AG04450 (cell line): ENCODE measurements around the gene SAMD11. TPM values are rescaled to one million over a fixed set of nuclear protein-coding genes. Genes with fewer than 3 reads are reported as not detected.

ENCODE experiments used
- CTCF ChIA-PET: fragments of 300-600, 350-600 bp; formaldehyde crosslinking; extraction: SDS; loops from one replicate; lab custom pipeline; 2022; ENCODE audit warnings: antibody characterized with exemption, inconsistent platforms; lab: Charles Lee
- POLR2A ChIA-PET: fragments of 350-600 bp; formaldehyde crosslinking; extraction: SDS; loops from one replicate; lab custom pipeline; 2021; ENCODE audit warnings: antibody characterized with exemption, inconsistent platforms; lab: Yijun Ruan, JAX
- DNase-seq: peaks from one replicate; pipeline ENCODE4 v3.0.0-alpha.2; 2011; ENCODE audit warnings: low read depth, low spot score
- H3K27ac ChIP-seq: one replicate; pipeline ENCODE4 v1.5.1; 2012; ENCODE audit warnings: low read depth, low read length, control low read depth
- H3K27me3 ChIP-seq: one replicate; pipeline ENCODE4 v1.6.0; 2012; ENCODE audit warnings: low read length; ENCODE audit not compliant: control insufficient read depth, insufficient read depth
- H3K4me3 ChIP-seq: 2 replicates; pipeline ENCODE4 v1.5.1; 2011; ENCODE audit warnings: mild to moderate bottlenecking, low read depth, low read length, control low read depth
- H3K9me3 ChIP-seq: 2 replicates; pipeline ENCODE4 v1.5.1; 2012; ENCODE audit warnings: low read length; ENCODE audit not compliant: control insufficient read depth, insufficient read depth
- polyA plus RNA-seq: library from polyadenylated mRNA; depleted of rRNA; stranded (reverse); fragments of >200 nt; gene quantifications from 2 replicates; pipeline ENCODE4 v1.2.3, GENCODE V29; 2011
- TF ChIP-seq, protein P1 (sequence below): IDR thresholded peaks from 2 replicates; pipeline ENCODE4 v1.5.1; 2011; ENCODE audit warnings: low read depth, low read length, control low read depth, inconsistent platforms

Gene SAMD11
- polyA plus RNA-seq, 1 experiment, result 1.6 TPM

DNA sequence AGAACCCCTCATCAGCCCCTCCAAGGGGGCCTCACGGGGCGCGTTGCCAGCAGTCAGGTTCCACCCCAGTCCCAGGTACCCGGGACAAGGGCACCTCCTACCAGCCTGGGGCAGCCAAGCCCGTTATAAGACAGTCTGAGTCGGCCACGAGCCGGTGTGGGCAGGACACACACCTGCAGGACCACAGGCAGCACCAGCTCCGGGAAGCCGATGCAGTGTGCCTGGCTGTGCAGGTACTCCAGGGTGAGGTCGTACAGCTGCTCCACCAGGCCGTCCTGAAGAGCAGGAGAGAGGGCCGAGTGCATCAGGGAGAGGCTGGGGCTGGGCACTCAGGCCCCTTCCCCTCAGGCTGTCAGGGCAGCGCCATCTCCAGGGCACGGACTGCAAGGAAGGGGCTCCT, 24.2 kb downstream of the SAMD11 start:
- TF ChIP-seq, protein P1, sequence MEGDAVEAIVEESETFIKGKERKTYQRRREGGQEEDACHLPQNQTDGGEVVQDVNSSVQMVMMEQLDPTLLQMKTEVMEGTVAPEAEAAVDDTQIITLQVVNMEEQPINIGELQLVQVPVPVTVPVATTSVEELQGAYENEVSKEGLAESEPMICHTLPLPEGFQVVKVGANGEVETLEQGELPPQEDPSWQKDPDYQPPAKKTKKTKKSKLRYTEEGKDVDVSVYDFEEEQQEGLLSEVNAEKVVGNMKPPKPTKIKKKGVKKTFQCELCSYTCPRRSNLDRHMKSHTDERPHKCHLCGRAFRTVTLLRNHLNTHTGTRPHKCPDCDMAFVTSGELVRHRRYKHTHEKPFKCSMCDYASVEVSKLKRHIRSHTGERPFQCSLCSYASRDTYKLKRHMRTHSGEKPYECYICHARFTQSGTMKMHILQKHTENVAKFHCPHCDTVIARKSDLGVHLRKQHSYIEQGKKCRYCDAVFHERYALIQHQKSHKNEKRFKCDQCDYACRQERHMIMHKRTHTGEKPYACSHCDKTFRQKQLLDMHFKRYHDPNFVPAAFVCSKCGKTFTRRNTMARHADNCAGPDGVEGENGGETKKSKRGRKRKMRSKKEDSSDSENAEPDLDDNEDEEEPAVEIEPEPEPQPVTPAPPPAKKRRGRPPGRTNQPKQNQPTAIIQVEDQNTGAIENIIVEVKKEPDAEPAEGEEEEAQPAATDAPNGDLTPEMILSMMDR, result no peak
- Histone ChIP-seq H3K4me3 (no peak overlapping the region), H3K27me3 (no peaks in the 10 kb centered on the region), H3K27ac (no peak overlapping the region), H3K9me3 (no peaks in the 10 kb centered on the region; the same call in 1 of the 2 replicates)
- no peak for DNase-seq
- ChIA-PET CTCF (no interaction called here), POLR2A (no interaction called here)

DNA sequence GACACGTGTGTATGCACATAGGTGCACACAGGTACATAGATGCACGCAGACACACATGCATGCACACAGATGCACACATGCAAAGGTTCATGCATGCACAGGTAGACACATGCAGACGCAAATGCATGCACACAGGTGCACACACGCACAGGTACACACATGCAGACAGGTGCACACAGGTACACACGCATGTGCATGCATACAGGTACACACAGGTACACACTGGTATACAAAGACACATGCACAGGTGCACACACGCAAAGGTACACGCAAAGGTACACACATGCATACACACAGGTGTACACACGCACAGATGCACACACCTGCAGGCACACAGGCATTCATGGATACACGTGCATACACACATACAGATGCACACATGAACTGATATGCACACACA, 26.5 kb downstream of the SAMD11 start:
- ChIA-PET POLR2A (no interaction called here), CTCF (no interaction called here)
- no peaks in the 10 kb centered on the region for H3K27me3 ChIP-seq
- TF ChIP-seq, protein P1, result no peak
- no peak overlapping the region for H3K27ac ChIP-seq
- H3K9me3 ChIP-seq, result no peaks in the 10 kb centered on the region; the same call in 1 of the 2 replicates
- H3K4me3 ChIP-seq, result no peak overlapping the region
- no peak for DNase-seq

DNA sequence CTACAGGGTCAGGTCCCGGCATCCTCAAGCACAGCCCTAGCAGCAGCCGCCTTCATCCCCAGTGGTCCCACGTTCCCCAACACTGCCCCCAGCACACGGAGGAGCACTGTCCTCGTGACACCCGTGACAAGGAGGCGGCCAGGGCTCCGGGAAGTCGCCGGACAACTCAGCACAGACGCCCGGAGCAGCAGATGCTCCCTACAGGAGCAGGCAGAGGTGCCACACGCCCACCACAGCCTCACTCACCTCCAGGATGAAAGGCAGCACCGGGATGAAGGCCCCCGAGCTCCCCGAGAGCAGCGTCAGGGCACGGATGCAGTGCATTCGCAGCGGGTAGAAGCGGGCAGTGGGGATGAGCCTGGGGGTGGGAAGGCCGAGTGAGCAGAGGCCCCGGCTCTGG, 27.2 kb downstream of the SAMD11 start:
- H3K27me3 ChIP-seq, result no peaks in the 10 kb centered on the region
- H3K4me3 ChIP-seq, result no peak overlapping the region
- no peak overlapping the region for H3K27ac ChIP-seq
- H3K9me3 ChIP-seq, result no peaks in the 10 kb centered on the region; the same call in 1 of the 2 replicates
- DNase-seq, result no peak
- ChIA-PET CTCF (interaction anchor here (2.0 kb wide), 1 partner anchor 46 kb away, joined by 12 read pairs; no protein-coding TSS in a partner anchor), POLR2A (no interaction called here)
- TF ChIP-seq, protein P1, result no peak

DNA sequence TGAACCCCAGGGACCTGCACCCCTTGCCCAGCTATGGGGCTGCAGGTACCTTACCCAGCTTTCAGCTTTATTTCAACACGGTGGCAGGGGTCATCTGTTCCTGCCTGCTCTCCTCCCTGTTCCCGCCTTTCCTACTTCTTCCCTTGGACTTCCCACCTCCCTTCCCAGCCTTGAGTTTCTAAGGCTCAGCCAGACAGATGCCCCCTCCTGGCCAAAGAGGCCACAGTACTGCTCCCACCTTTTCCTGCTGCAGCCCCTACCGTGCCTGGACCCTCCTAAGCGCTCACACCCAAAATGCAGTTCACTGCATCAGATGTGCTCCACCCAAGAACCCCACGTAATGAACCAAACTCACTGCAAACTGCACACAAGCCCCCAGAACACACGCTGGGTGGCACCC, 27.6 kb downstream of the SAMD11 start:
- Histone ChIP-seq H3K9me3 (no peaks in the 10 kb centered on the region; the same call in 1 of the 2 replicates), H3K27me3 (no peaks in the 10 kb centered on the region), H3K27ac (no peak overlapping the region), H3K4me3 (no peak overlapping the region)
- TF ChIP-seq, protein P1, result peak; percentile 55
- POLR2A ChIA-PET, result interaction anchor here (0.9 kb wide), 1 partner anchor 9 kb away, joined by 3 read pairs; no protein-coding TSS in a partner anchor
- DNase-seq, result no peak
- CTCF ChIA-PET, result interaction anchor here (1.0 to 2.0 kb wide), 2 partner anchors 11 to 46 kb away, joined by 5 to 12 read pairs; no protein-coding TSS in a partner anchor

- no peak for DNase-seq
- TF ChIP-seq, protein P1, result no peak
- H3K27me3 ChIP-seq, result no peaks in the 10 kb centered on the region
- H3K4me3 ChIP-seq, result no peak overlapping the region
- no peaks in the 10 kb centered on the region; the same call in 1 of the 2 replicates for H3K9me3 ChIP-seq
- POLR2A ChIA-PET, result interaction anchor here (0.9 kb wide), 1 partner anchor 10 kb away, joined by 3 read pairs; no protein-coding TSS in a partner anchor
- no peak overlapping the region for H3K27ac ChIP-seq
- CTCF ChIA-PET, result interaction anchor here (1.0 to 2.0 kb wide), 2 partner anchors 12 to 47 kb away, joined by 5 to 12 read pairs; no protein-coding TSS in a partner anchor
These were observed 28.5 kb downstream of the SAMD11 start for GRCh38 chr1:952201-952600.
